RWPE1 (cell line): Measurements from ENCODE around the gene KCND3.

Experiments used
- CTCF ChIA-PET: fragments of 350-600 bp; sonication (Branson Sonifier 250); formaldehyde crosslinking; extraction: SDS; loops from one replicate; lab custom pipeline; 2021; lab: Yijun Ruan, JAX
- POLR2A ChIA-PET: fragments of 400-600 bp; formaldehyde crosslinking; extraction: SDS; loops from one replicate; lab custom pipeline; 2020; ENCODE audit warnings: antibody characterized with exemption; ENCODE audit not compliant: low non-redundant PET; lab: Yijun Ruan, JAX
- DNase-seq: peaks from one replicate; pipeline ENCODE4 v3.0.0; 2012; ENCODE audit warnings: low spot score
- H3K27ac ChIP-seq: fragments of 450-650 bp; 2 replicates; pipeline ENCODE4 v1.5.1; 2017
- TF ChIP-seq, protein P1 (sequence below): fragments of 450-650 bp; conservative IDR thresholded peaks from 2 replicates; pipeline ENCODE4 v1.5.1; 2017; ENCODE audit warnings: low read depth, mild to moderate bottlenecking

KCND3 gene

DNA sequence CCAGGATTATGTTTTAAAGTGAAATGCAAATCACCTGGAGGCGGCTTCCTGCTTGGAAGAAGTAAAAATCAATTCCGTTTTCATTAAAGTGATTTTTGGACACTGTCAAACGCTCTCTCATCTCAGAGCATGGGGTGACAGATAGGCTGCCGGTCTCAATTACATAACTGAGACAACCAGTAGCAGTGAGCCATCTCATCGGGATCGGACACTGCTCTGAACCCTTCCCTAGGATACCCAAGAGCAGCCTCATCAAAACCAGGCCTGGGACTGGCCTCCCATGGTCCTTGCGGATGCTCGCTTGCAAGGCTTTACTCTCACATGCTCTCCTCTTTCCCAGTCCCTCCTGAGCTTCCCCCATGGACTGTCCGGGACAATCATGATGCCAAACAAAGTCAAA is 12.1 kb downstream of the KCND3 start:
- no peak overlapping the region for H3K27ac ChIP-seq
- ChIA-PET POLR2A (no interaction called here), CTCF (no interaction called here)
- DNase-seq, result no peak
- TF ChIP-seq, protein P1, sequence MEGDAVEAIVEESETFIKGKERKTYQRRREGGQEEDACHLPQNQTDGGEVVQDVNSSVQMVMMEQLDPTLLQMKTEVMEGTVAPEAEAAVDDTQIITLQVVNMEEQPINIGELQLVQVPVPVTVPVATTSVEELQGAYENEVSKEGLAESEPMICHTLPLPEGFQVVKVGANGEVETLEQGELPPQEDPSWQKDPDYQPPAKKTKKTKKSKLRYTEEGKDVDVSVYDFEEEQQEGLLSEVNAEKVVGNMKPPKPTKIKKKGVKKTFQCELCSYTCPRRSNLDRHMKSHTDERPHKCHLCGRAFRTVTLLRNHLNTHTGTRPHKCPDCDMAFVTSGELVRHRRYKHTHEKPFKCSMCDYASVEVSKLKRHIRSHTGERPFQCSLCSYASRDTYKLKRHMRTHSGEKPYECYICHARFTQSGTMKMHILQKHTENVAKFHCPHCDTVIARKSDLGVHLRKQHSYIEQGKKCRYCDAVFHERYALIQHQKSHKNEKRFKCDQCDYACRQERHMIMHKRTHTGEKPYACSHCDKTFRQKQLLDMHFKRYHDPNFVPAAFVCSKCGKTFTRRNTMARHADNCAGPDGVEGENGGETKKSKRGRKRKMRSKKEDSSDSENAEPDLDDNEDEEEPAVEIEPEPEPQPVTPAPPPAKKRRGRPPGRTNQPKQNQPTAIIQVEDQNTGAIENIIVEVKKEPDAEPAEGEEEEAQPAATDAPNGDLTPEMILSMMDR, result no peak

DNA sequence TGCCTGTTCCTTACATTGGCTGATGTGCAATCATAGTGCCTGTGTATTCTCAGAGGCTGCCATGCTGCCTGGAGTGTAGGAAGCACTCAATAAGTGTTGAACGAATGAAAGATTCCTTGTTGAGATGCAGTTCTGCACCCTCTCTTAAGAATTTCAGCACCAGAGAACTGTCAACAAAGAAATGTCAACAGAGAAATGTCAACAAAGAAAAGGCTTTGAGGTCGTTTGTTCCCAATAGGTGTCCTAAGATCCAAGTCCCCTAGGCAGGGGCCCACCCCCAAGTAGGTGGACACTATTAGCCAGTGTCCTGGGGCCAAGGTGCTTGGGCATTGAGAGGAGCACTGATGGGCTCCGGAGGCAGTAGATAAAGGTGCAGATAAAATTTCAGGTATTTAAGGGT is 12.6 kb downstream of the KCND3 start:
- CTCF ChIA-PET, result no interaction called here
- DNase-seq, result no peak

DNA sequence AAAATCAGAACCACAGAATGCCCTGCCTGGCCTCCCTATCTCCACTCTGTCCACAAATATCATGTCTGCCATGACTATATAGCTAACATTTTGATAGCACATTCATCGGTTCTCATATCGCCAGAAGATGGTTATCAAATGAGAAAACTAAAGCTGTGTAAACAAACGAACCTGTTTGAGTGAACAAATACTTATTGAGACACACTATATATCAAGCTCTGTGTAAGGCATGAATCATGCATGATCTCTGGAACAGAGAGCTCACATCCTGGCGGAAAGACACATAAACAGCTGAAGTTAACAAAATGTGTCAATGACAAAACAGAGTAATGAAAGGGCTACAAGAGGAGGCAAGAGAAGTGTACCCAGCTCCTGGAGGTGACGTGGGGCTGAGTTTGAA is 13.1 kb downstream of the KCND3 start:
- ChIA-PET CTCF (no interaction called here), POLR2A (no interaction called here)
- no peak for DNase-seq
- TF ChIP-seq, protein P1, result no peak
- no peak overlapping the region for H3K27ac ChIP-seq

More for the DNA sequence above, 12.6 kb downstream of the KCND3 start:
- POLR2A ChIA-PET, result no interaction called here
- TF ChIP-seq, protein P1, result no peak
- no peak overlapping the region for H3K27ac ChIP-seq

DNA sequence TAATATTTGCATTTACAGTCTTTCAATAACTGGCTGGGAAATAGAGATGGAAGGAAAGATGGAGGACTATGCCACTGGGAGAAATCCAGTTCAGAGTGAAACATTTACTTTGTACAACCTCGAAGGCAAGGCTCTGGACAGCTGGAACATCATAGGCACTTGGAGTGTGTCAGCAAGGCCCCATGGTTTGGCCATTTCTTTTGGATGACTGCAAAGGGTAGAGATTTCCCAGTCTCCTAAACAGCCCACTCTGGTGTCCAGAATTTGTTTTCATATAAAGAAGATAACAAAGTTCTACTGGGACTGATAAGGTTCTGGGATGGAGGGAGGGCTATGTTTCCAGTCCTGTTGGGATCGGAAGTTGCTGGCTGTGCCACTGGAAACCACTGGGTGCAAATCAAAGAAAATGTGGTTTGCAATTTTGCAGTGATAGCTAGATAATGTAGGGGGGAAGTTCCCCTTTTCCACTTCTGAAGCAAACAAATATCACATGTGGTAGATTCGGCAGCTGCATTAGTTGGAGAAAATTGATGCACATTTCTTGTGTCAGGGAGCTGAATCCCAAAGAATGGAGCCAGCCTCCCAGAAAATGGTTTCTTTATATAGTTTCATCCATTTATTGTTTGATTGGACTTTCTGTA is 16.2 kb downstream of the KCND3 start:
- POLR2A ChIA-PET, result no interaction called here
- CTCF ChIA-PET, result interaction anchor here (0.6 kb wide), 1 partner anchor 641 kb away, joined by 3 read pairs; no protein-coding TSS in a partner anchor
- DNase-seq, result no peak
- TF ChIP-seq, protein P1, result no peak
- H3K27ac ChIP-seq, result no peak overlapping the region

DNA sequence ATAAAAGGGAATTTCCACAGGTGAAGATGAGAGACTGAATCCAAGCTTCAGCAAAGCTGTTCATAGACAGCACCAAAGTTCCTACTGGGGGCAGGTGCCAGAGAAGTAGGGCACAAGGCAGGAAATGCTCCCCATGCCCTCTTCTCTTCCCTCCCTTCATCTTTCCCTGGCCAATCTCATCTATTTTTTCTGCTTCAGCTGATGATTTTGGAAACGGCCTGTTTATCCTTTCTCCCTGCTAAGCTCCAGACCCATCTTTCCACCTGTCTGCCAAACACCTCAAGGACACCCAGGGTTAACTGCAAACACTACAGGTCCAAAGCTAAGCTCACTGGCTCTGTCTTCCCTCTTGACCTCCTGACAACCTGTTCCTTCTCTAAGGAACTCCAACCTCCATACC is 18.1 kb downstream of the KCND3 start:
- TF ChIP-seq, protein P1, result no peak
- DNase-seq, result no peak
- H3K27ac ChIP-seq, result no peak overlapping the region
- ChIA-PET POLR2A (interaction anchor here (0.6 to 0.7 kb wide), 2 partner anchors 79 to 1190 kb away, joined by 5 to 6 read pairs; no protein-coding TSS in a partner anchor), CTCF (no interaction called here)

DNA sequence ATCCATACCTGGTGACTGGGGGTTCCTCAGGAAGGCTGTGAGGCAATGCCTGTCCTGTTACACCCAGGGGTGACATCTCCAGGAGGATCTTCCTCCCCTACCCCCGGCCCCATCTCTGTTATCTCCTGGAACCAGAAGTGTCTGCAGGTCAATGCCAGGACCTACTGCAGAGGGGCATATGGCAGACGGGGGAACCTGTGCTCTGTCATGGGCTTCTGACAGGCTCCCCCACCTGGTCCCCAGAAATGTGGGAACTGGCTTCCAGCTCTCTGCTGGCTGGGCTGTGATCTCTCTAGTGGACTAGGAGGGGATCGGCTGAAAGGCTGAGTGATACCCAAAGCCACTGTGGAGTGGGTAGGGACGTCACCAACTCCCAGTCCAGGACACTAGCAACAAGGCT is 21.0 kb downstream of the KCND3 start:
- TF ChIP-seq, protein P1, result no peak
- no peak overlapping the region for H3K27ac ChIP-seq
- ChIA-PET POLR2A (no interaction called here), CTCF (no interaction called here)
- DNase-seq, result no peak
